GM12801 (cell line): ENCODE results near the gene ARL14.

Experiments used
- CTCF ChIP-seq: IDR thresholded peaks from one replicate; pipeline ENCODE4 v1.5.1; 2011; ENCODE audit warnings: control low read depth; ENCODE audit not compliant: insufficient read length; ENCODE audit errors: extremely low read depth

The ARL14 gene

GRCh38 chr3:160725338-160725737 lies 48.4 kb downstream of the ARL14 start:
- TF ChIP-seq CTCF = no peak
